ENCODE measurements around the gene RBFOX1.

DNA sequence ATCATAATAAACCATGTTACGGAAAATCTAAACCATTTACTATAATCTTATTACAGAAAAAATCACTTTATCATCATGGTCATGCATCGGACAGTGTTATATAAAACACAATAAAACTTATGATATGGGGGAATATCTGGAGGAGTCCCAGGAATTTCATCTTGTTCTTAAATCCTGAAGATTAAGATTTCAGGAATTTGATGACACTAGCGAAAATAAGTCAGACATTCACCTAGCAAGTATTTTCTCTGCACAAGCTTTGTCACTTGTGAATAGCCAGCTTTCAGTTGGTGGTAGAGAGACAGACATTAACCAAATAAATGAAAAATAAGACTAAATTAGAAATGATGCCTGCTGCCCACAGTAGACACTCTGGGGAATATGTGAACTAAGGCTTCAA, 410.0 kb downstream of the RBFOX1 start:
- TF ChIP-seq, protein P1, sequence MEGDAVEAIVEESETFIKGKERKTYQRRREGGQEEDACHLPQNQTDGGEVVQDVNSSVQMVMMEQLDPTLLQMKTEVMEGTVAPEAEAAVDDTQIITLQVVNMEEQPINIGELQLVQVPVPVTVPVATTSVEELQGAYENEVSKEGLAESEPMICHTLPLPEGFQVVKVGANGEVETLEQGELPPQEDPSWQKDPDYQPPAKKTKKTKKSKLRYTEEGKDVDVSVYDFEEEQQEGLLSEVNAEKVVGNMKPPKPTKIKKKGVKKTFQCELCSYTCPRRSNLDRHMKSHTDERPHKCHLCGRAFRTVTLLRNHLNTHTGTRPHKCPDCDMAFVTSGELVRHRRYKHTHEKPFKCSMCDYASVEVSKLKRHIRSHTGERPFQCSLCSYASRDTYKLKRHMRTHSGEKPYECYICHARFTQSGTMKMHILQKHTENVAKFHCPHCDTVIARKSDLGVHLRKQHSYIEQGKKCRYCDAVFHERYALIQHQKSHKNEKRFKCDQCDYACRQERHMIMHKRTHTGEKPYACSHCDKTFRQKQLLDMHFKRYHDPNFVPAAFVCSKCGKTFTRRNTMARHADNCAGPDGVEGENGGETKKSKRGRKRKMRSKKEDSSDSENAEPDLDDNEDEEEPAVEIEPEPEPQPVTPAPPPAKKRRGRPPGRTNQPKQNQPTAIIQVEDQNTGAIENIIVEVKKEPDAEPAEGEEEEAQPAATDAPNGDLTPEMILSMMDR (IDR thresholded peaks at IDR 0.05), result no peak
- no peak for TF ChIP-seq POLR2A (IDR thresholded peaks at IDR 0.05)
- no peak for TF ChIP-seq EP300 (IDR thresholded peaks at IDR 0.05)

All from ovary (tissue), 3 donors.